HepG2 (cell line): ENCODE results near the gene CX3CR1. TPM values are rescaled to one million over a fixed set of nuclear protein-coding genes. Genes with fewer than 3 reads are reported as not detected.

Experiments
- ATAC-seq: fragments of 200-7000 bp; cut with Tn5 transposase; 3 replicates; pipeline ENCODE4 v1.9.1; 2020; ENCODE audit warnings: mild to moderate bottlenecking, moderate library complexity
- BruUV-seq: library from RNA; stranded (reverse); fragments of 400-500 nt; replicated peaks from 2 replicates; lab custom pipeline; 2021; lab: Mats Ljungman, UMichigan
- CTCF ChIA-PET: fragments of 300-600 bp; formaldehyde crosslinking; extraction: SDS; loops from one replicate; lab custom pipeline; 2021; ENCODE audit warnings: low total read pairs, inconsistent platforms, low intra/inter-chr PET ratio; lab: Yijun Ruan, JAX
- POLR2A ChIA-PET: fragments of 350-600 bp; sonication (Branson Sonifier 250); formaldehyde crosslinking; loops from one replicate; lab custom pipeline; 2020; ENCODE audit warnings: antibody characterized with exemption, inconsistent platforms; lab: Yijun Ruan, JAX
- DNase-seq: peaks from one replicate; pipeline ENCODE4 v3.0.0-alpha.2; 2015; ENCODE audit warnings: low spot score
- FAIRE-seq: peaks from 3 replicates; lab custom pipeline; 2011; peaks lifted over from hg19 to GRCh38; lab: Jason Lieb, UNC
- H2AFZ ChIP-seq: one replicate; pipeline ENCODE4 v1.6.1; 2011; ENCODE audit warnings: low read length, inconsistent platforms
- H3K27ac ChIP-seq: fragments of 300-600 bp; 3 replicates; pipeline ENCODE4 v1.8.0; 2011; ENCODE audit warnings: mixed run types, mild to moderate bottlenecking, mixed read lengths, low read length, inconsistent platforms; ENCODE audit not compliant: insufficient read depth; ENCODE audit errors: extremely low read length
- H3K27me3 ChIP-seq, 2 experiments: fragments of 200-600 bp in 1 of 2; 2 replicates in 1 of 2; 3 replicates in 1 of 2; pipeline versions ENCODE4 v1.6.0 to v1.8.0; 2011; ENCODE audit warnings: low read length in 2 of 2, mild to moderate bottlenecking in 2 of 2, moderate library complexity in 2 of 2, inconsistent platforms in 1 of 2; ENCODE audit not compliant: insufficient read depth in 2 of 2, control insufficient read depth in 1 of 2
- H3K36me3 ChIP-seq, 2 experiments: fragments of 200-600 bp in 1 of 2; replicated peaks in 1 of 2; 2 replicates in 1 of 2; 3 replicates in 1 of 2; pipeline versions ENCODE4 v1.5.1 to v1.8.0; 2011; ENCODE audit warnings: low read length in 2 of 2, inconsistent platforms in 1 of 2; ENCODE audit not compliant: insufficient read depth in 2 of 2, control insufficient read depth in 1 of 2
- H3K4me1 ChIP-seq: 2 replicates; pipeline ENCODE4 v1.5.1; 2012; ENCODE audit warnings: low read length, inconsistent platforms; ENCODE audit not compliant: insufficient read depth
- H3K4me2 ChIP-seq: 2 replicates; pipeline ENCODE4 v1.6.0; 2011; ENCODE audit warnings: low read depth, low read length, inconsistent platforms
- H3K4me3 ChIP-seq, 3 experiments: fragments of 200-600 bp in 1 of 3; sonication (generic), shearing (Covaris generic) in 1 of 3; replicated peaks in 1 of 3; 2 replicates each; pipeline ENCODE4 v1.5.1; 2011 to 2016; ENCODE audit warnings: low read length in 3 of 3, inconsistent platforms in 2 of 3, low read depth in 2 of 3, mild to moderate bottlenecking in 2 of 3, control low read depth in 1 of 3, mixed read lengths in 1 of 3; ENCODE audit not compliant: insufficient read depth in 1 of 3
- H3K79me2 ChIP-seq: one replicate; pipeline ENCODE4 v1.6.1; 2011; ENCODE audit warnings: low read length, inconsistent platforms; ENCODE audit not compliant: insufficient read depth
- H3K9ac ChIP-seq: 2 replicates; pipeline ENCODE4 v1.6.0; 2011; ENCODE audit warnings: mild to moderate bottlenecking, low read depth, low read length, inconsistent platforms; ENCODE audit not compliant: insufficient read depth
- H3K9me3 ChIP-seq: 2 replicates; pipeline ENCODE4 v1.5.1; 2012; ENCODE audit warnings: mild to moderate bottlenecking, low read length
- H4K20me1 ChIP-seq: 2 replicates; pipeline ENCODE4 v1.6.0; 2011; ENCODE audit warnings: inconsistent platforms, mild to moderate bottlenecking, low read length, moderate library complexity; ENCODE audit not compliant: insufficient read depth
- ARHGAP35 ChIP-seq: sonication (generic); formaldehyde crosslinking; IDR thresholded peaks from 2 replicates; pipeline ENCODE4 v1.9.0; 2022; ENCODE audit warnings: mild to moderate bottlenecking, inconsistent platforms, moderate library complexity, missing genetic modification reagents, borderline replicate concordance
- MTERF4 ChIP-seq: sonication (generic); formaldehyde crosslinking; IDR thresholded peaks from 2 replicates; pipeline ENCODE4 v1.8.0; 2023; ENCODE audit warnings: mild to moderate bottlenecking, missing genetic modification reagents
- PLRG1 ChIP-seq: fragments of 450-650 bp; conservative IDR thresholded peaks from 2 replicates; pipeline ENCODE4 v1.6.1; 2016
- SALL1 ChIP-seq: sonication (generic); formaldehyde crosslinking; IDR thresholded peaks from 2 replicates; pipeline ENCODE4 v1.8.0; 2022; ENCODE audit warnings: mild to moderate bottlenecking, missing genetic modification reagents
- SMARCE1 ChIP-seq: fragments of 450-650 bp; IDR thresholded peaks from 2 replicates; pipeline ENCODE4 v1.6.1; 2017; ENCODE audit warnings: borderline replicate concordance
- SNAI1 ChIP-seq: sonication (generic); formaldehyde crosslinking; IDR thresholded peaks from 2 replicates; pipeline ENCODE4 v1.5.0; 2020; ENCODE audit warnings: mild to moderate bottlenecking, missing genetic modification reagents, borderline replicate concordance
- ZNF703 ChIP-seq: sonication (generic); formaldehyde crosslinking; IDR thresholded peaks from 2 replicates; pipeline ENCODE4 v1.5.1; 2020; ENCODE audit warnings: missing genetic modification reagents, mild to moderate bottlenecking, moderate library complexity, borderline replicate concordance
- ZNF720 ChIP-seq: sonication (generic); formaldehyde crosslinking; IDR thresholded peaks from 2 replicates; pipeline ENCODE4 v1.4.0; 2020; ENCODE audit warnings: missing genetic modification reagents
- ZNF816 ChIP-seq: sonication (generic); formaldehyde crosslinking; IDR thresholded peaks from 2 replicates; pipeline ENCODE4 v1.8.0; 2022; ENCODE audit warnings: missing genetic modification reagents, mild to moderate bottlenecking, borderline replicate concordance
- in situ Hi-C: cut with HindIII; loops from 2 replicates; pipeline ENCODE4 v1.10.0; 2017; ENCODE audit warnings: low pct_unique_long_range_greater_than_20kb; ENCODE audit not compliant: extremely low pct_ligation_motif_present
- intact Hi-C: fragments of 100-400 bp; cut with micrococcal nuclease; formaldehyde crosslinking; loops from one replicate; pipeline ENCODE4 v1.10.0; 2022; ENCODE audit not compliant: unreplicated experiment
- polyA plus RNA-seq, 8 experiments: library from polyadenylated mRNA; depleted of rRNA in 3 of 8; stranded (reverse) in 7 of 8; unstranded in 1 of 8; fragments of >200 nt; fragmentation: Illumina TruSeq in 4 of 8; extraction: Trizol in 4 of 8; gene quantifications; 2 replicates each; pipeline versions ENCODE4 v1.2.1 to v1.2.3, GENCODE V29; 2011 to 2016; ENCODE audit warnings: low read depth in 4 of 8, missing spikeins in 1 of 8, mixed read lengths in 1 of 8; ENCODE audit not compliant: insufficient read depth in 1 of 8
- total RNA-seq, 5 experiments: library from RNA; depleted of rRNA; stranded (reverse); fragments of >200 nt; fragmentation: Illumina TruSeq; extraction: Trizol; gene quantifications; 2 replicates each; pipeline ENCODE4 v1.2.3, GENCODE V29; 2016; ENCODE audit warnings: low read depth in 1 of 5
- TF ChIP-seq, protein P1 (sequence below): sonication (generic); formaldehyde crosslinking; IDR thresholded peaks from 2 replicates; pipeline ENCODE4 v1.4.0; 2020; ENCODE audit warnings: mild to moderate bottlenecking, missing genetic modification reagents
- TF ChIP-seq, protein P2 (sequence below): sonication (generic); formaldehyde crosslinking; IDR thresholded peaks from 2 replicates; pipeline ENCODE4 v1.8.0; 2022; ENCODE audit warnings: mild to moderate bottlenecking, missing genetic modification reagents, moderate library complexity
- TF ChIP-seq, protein P3 (sequence below): sonication (generic); formaldehyde crosslinking; IDR thresholded peaks from 2 replicates; pipeline ENCODE4 v1.9.0; 2022; ENCODE audit warnings: low read depth, missing genetic modification reagents

Gene CX3CR1
- total and polyA plus RNA-seq, 2 of the 13 experiments (the other 11 are each of a cell fraction or from before 2014, with no cell fraction given): not detected

GRCh38 chr3:39315420-39315819, 35.6 kb upstream of the CX3CR1 start (continued):
- TF ChIP-seq, protein P1, sequence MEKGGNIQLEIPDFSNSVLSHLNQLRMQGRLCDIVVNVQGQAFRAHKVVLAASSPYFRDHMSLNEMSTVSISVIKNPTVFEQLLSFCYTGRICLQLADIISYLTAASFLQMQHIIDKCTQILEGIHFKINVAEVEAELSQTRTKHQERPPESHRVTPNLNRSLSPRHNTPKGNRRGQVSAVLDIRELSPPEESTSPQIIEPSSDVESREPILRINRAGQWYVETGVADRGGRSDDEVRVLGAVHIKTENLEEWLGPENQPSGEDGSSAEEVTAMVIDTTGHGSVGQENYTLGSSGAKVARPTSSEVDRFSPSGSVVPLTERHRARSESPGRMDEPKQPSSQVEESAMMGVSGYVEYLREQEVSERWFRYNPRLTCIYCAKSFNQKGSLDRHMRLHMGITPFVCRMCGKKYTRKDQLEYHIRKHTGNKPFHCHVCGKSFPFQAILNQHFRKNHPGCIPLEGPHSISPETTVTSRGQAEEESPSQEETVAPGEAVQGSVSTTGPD (CRISPR knock-in tag): no peak
- TF ChIP-seq SALL1 (CRISPR knock-in tag) (no peak), ZNF703 (no peak), PLRG1 (no peak)
- TF ChIP-seq, protein P2, sequence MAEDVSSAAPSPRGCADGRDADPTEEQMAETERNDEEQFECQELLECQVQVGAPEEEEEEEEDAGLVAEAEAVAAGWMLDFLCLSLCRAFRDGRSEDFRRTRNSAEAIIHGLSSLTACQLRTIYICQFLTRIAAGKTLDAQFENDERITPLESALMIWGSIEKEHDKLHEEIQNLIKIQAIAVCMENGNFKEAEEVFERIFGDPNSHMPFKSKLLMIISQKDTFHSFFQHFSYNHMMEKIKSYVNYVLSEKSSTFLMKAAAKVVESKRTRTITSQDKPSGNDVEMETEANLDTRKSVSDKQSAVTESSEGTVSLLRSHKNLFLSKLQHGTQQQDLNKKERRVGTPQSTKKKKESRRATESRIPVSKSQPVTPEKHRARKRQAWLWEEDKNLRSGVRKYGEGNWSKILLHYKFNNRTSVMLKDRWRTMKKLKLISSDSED (CRISPR knock-in tag): no peak

DNA sequence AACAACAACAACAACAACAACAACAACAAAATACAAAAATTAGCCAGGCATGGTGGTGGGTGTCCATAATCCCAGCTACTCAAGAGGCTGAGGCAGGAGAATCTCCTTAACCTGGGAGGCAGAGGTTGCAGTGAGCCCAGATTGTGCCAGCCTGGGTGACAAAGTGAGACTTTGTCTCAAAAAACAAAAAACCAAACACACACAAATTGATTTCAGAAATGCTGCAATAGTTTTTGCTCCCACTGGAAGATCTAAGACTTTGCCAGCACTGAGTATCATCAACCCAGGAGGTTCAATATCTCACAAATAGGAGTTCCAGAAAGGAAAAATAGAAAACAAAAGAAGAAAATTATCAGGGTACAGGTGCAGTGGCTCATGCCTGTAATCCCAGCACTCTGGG, 33.5 kb upstream of the CX3CR1 start:
- H3K36me3 ChIP-seq: no peaks in the 10 kb centered on the region
- DNase-seq: no peak
- H3K79me2 ChIP-seq: no peaks in the 10 kb centered on the region
- ATAC-seq: no peak
- no peaks in the 10 kb centered on the region for H4K20me1 ChIP-seq
- H3K27ac ChIP-seq: no peak overlapping the region
- no peak overlapping the region for H3K9ac ChIP-seq
- no peak for FAIRE-seq
- ChIA-PET POLR2A (no interaction called here), CTCF (no interaction called here)
- peaks cover 14% of the 10 kb centered on the region for H3K4me1 ChIP-seq
- H3K4me3 ChIP-seq: no peak overlapping the region
- no peaks in the 10 kb centered on the region for H3K27me3 ChIP-seq
- intact Hi-C loops (no loop called here), in situ Hi-C loops (no loop called here)
- no TSS peak for BruUV-seq
- no peak overlapping the region for H2AFZ ChIP-seq
- peaks cover 28% of the 10 kb centered on the region for H3K9me3 ChIP-seq
- H3K4me2 ChIP-seq: no peak overlapping the region
- TF ChIP-seq, protein P3, sequence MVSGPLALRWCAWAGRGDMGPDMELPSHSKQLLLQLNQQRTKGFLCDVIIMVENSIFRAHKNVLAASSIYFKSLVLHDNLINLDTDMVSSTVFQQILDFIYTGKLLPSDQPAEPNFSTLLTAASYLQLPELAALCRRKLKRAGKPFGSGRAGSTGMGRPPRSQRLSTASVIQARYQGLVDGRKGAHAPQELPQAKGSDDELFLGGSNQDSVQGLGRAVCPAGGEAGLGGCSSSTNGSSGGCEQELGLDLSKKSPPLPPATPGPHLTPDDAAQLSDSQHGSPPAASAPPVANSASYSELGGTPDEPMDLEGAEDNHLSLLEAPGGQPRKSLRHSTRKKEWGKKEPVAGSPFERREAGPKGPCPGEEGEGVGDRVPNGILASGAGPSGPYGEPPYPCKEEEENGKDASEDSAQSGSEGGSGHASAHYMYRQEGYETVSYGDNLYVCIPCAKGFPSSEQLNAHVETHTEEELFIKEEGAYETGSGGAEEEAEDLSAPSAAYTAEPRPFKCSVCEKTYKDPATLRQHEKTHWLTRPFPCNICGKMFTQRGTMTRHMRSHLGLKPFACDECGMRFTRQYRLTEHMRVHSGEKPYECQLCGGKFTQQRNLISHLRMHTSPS (CRISPR knock-in tag): no peak
- no peak for TF ChIP-seq ZNF816 (CRISPR knock-in tag)
- TF ChIP-seq ARHGAP35: no peak
- no peak for TF ChIP-seq SNAI1 (CRISPR knock-in tag)
- TF ChIP-seq SMARCE1: no peak
- no peak for TF ChIP-seq MTERF4 (CRISPR knock-in tag)
- TF ChIP-seq ZNF720 (CRISPR knock-in tag): no peak
